Progenitor cell of endocrine pancreas (in vitro differentiated cells): ENCODE data around the gene GRIK3. TPM values are rescaled to one million over a fixed set of nuclear protein-coding genes. Genes with fewer than 3 reads are reported as not detected.

Experiments used
- DNase-seq: peaks from one replicate; pipeline ENCODE4 v3.0.0; 2021; ENCODE audit warnings: low spot score; ENCODE audit not compliant: unreplicated experiment
- H3K27ac Mint-ChIP-seq: 2 replicates; pipeline ENCODE4 v1.8.0; 2021; ENCODE audit warnings: mild to moderate bottlenecking, moderate library complexity, mixed read lengths
- H3K27me3 Mint-ChIP-seq: 2 replicates; pipeline ENCODE4 v1.8.0; 2021; ENCODE audit warnings: mixed read lengths
- H3K36me3 Mint-ChIP-seq: 2 replicates; pipeline ENCODE4 v1.8.0; 2022; ENCODE audit warnings: mixed read lengths; ENCODE audit not compliant: insufficient read depth
- H3K4me1 Mint-ChIP-seq: 2 replicates; pipeline ENCODE4 v1.8.0; 2021; ENCODE audit warnings: low read depth, mixed read lengths
- H3K4me3 Mint-ChIP-seq: 2 replicates; pipeline ENCODE4 v1.8.0; 2021; ENCODE audit warnings: low read depth, mild to moderate bottlenecking, moderate library complexity, mixed read lengths
- H3K9me3 Mint-ChIP-seq: 2 replicates; pipeline ENCODE4 v1.8.0; 2021; ENCODE audit warnings: low read depth, mixed read lengths
- total RNA-seq: library from RNA; stranded (reverse); gene quantifications from 2 replicates; pipeline ENCODE4 v1.2.1, GENCODE V29; 2021
- TF ChIP-seq, protein P1 (sequence below): fragments of 200-600 bp; sonication (generic); IDR thresholded peaks from one replicate; pipeline ENCODE4 v1.5.0; 2021; ENCODE audit warnings: antibody characterized with exemption, mild to moderate bottlenecking; ENCODE audit not compliant: unreplicated experiment

The GRIK3 gene
- total RNA-seq, 1 donor from 2014 or later: 0.41 TPM

DNA sequence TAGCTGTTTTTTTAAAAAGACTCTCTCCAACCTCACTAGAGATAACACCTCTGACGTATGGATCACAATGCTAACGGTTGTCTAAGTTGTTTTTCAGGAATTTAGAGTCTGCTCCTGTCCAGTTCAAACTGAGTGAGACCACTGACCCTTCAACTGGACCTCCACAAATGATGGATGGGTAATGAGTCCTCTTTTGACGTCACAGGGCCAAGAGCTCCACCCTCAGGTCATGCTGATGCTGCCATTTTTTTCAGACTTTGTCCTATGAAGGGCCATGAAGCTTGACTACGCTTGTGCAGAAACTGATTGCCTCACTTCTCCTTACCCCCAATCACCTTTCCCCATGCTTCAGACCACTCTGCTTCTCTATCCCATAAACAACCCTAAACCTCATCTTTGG is 16.6 kb downstream of the GRIK3 start:
- Mint-ChIP-seq H3K27me3 (peaks cover 48% of the 10 kb centered on the region), H3K4me1 (peaks cover 10% of the 10 kb centered on the region)
- no peak for DNase-seq

GRCh38 chr1:37016121-37016520 is 18.2 kb downstream of the GRIK3 start:
- Mint-ChIP-seq H3K4me3 (no peak overlapping the region), H3K36me3 (no peaks in the 10 kb centered on the region), H3K9me3 (no peaks in the 10 kb centered on the region), H3K4me1 (peaks cover 10% of the 10 kb centered on the region), H3K27ac (no peak overlapping the region), H3K27me3 (peaks cover 39% of the 10 kb centered on the region)
- TF ChIP-seq, protein P1, sequence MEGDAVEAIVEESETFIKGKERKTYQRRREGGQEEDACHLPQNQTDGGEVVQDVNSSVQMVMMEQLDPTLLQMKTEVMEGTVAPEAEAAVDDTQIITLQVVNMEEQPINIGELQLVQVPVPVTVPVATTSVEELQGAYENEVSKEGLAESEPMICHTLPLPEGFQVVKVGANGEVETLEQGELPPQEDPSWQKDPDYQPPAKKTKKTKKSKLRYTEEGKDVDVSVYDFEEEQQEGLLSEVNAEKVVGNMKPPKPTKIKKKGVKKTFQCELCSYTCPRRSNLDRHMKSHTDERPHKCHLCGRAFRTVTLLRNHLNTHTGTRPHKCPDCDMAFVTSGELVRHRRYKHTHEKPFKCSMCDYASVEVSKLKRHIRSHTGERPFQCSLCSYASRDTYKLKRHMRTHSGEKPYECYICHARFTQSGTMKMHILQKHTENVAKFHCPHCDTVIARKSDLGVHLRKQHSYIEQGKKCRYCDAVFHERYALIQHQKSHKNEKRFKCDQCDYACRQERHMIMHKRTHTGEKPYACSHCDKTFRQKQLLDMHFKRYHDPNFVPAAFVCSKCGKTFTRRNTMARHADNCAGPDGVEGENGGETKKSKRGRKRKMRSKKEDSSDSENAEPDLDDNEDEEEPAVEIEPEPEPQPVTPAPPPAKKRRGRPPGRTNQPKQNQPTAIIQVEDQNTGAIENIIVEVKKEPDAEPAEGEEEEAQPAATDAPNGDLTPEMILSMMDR: no peak
- no peak for DNase-seq

More for the DNA sequence above, 16.6 kb downstream of the GRIK3 start:
- H3K9me3 Mint-ChIP-seq: no peaks in the 10 kb centered on the region
- no peaks in the 10 kb centered on the region for H3K36me3 Mint-ChIP-seq
- TF ChIP-seq, protein P1: no peak
- H3K4me3 Mint-ChIP-seq: no peak overlapping the region
- no peak overlapping the region for H3K27ac Mint-ChIP-seq

GRCh38 chr1:37015713-37016112 is 18.6 kb downstream of the GRIK3 start:
- TF ChIP-seq, protein P1: no peak
- Mint-ChIP-seq H3K36me3 (no peaks in the 10 kb centered on the region), H3K27me3 (peaks cover 38% of the 10 kb centered on the region), H3K27ac (no peak overlapping the region), H3K4me3 (no peak overlapping the region), H3K9me3 (no peaks in the 10 kb centered on the region), H3K4me1 (peaks cover 10% of the 10 kb centered on the region)
- no peak for DNase-seq

GRCh38 chr1:37012226-37012625 is 22.1 kb downstream of the GRIK3 start:
- no peaks in the 10 kb centered on the region for H3K36me3 Mint-ChIP-seq
- no peak for DNase-seq
- H3K4me1 Mint-ChIP-seq: no peaks in the 10 kb centered on the region
- H3K27ac Mint-ChIP-seq: no peak overlapping the region
- TF ChIP-seq, protein P1: no peak
- no peaks in the 10 kb centered on the region for H3K9me3 Mint-ChIP-seq
- H3K27me3 Mint-ChIP-seq: peaks cover 26% of the 10 kb centered on the region
- no peak overlapping the region for H3K4me3 Mint-ChIP-seq

GRCh38 chr1:37010011-37010410 is 24.3 kb downstream of the GRIK3 start:
- DNase-seq: no peak
- H3K27ac Mint-ChIP-seq: no peak overlapping the region
- no peaks in the 10 kb centered on the region for H3K36me3 Mint-ChIP-seq
- no peaks in the 10 kb centered on the region for H3K4me1 Mint-ChIP-seq
- no peaks in the 10 kb centered on the region for H3K9me3 Mint-ChIP-seq
- peaks cover 33% of the 10 kb centered on the region for H3K27me3 Mint-ChIP-seq
- H3K4me3 Mint-ChIP-seq: no peak overlapping the region
- TF ChIP-seq, protein P1: no peak
